ENCODE results near the gene EXTL2. TPM values are rescaled to one million over a fixed set of nuclear protein-coding genes. Genes with fewer than 3 reads are reported as not detected.

Gene EXTL2
- total RNA-seq, 4 donors from 2014 or later: 11.1 to 17.5 (median 13.5) TPM

DNA sequence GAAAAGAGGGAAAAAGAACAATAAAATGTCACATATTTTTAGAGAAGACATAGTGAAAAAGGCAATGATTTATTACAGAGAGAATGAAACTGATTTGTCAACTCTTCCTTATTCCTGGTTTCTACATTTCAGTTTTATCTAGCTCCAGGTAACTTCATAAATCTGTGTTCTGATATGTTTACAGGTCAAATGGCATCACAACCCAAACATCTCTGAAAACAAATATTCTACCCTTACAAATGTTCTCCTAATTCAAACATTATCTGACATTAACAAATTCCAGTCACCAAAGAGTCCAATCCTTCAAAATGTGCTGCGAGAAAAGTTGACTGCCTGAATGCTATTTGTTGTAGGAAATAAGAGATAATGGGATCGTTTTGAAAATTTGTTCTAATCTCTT is 20.2 kb downstream of the EXTL2 start:
- H3K27me3 ChIP-seq: no peaks in the 10 kb centered on the region
- H3K4me1 ChIP-seq: no peaks in the 10 kb centered on the region
- no peak overlapping the region for H3K4me3 ChIP-seq
- 89% methylated on average over 2 of the region's 2 CpGs for WGBS, 2 donors
- H3K9me3 ChIP-seq: no peaks in the 10 kb centered on the region
- H3K27ac ChIP-seq: no peak overlapping the region
- DNase-seq (ENCODE audit: low spot score in 2 of 2): no peak
- TF ChIP-seq EP300 (IDR thresholded peaks at IDR 0.05) (no peak), POLR2A (IDR thresholded peaks at IDR 0.05) (no peak)
- TF ChIP-seq, protein P1, sequence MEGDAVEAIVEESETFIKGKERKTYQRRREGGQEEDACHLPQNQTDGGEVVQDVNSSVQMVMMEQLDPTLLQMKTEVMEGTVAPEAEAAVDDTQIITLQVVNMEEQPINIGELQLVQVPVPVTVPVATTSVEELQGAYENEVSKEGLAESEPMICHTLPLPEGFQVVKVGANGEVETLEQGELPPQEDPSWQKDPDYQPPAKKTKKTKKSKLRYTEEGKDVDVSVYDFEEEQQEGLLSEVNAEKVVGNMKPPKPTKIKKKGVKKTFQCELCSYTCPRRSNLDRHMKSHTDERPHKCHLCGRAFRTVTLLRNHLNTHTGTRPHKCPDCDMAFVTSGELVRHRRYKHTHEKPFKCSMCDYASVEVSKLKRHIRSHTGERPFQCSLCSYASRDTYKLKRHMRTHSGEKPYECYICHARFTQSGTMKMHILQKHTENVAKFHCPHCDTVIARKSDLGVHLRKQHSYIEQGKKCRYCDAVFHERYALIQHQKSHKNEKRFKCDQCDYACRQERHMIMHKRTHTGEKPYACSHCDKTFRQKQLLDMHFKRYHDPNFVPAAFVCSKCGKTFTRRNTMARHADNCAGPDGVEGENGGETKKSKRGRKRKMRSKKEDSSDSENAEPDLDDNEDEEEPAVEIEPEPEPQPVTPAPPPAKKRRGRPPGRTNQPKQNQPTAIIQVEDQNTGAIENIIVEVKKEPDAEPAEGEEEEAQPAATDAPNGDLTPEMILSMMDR (IDR thresholded peaks at IDR 0.05): no peak
- H3K36me3 ChIP-seq: peaks cover 0 to 22% (median 0%) of the 10 kb centered on the region in 3 donors

DNA sequence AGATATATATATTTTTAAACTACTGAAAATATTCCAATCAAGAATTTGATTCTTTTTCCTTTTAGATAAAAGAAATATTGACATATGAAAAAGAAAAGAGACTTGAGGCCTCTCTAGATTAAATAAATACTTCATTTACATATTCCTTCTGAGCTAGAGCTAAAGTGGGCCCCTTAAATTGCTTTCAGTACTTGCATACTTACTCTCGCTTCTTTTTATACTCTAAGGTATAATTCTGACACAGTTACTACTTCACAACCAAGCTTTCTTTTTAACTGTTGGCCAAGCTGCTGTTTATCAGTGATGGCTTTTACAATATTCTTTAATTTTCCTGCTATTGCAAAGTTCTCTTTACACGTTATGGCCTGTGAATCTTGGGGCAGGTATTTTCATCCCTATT is 24.6 kb downstream of the EXTL2 start:
- no peaks in the 10 kb centered on the region for H3K9me3 ChIP-seq
- TF ChIP-seq POLR2A (IDR thresholded peaks at IDR 0.05) (no peak), EP300 (IDR thresholded peaks at IDR 0.05) (no peak)
- TF ChIP-seq, protein P1 (IDR thresholded peaks at IDR 0.05): no peak
- peaks cover 0 to 8% (median 0%) of the 10 kb centered on the region in 3 donors for H3K36me3 ChIP-seq
- WGBS, 2 donors: 64 to 73% methylated on average over 2 of the region's 2 CpGs
- no peak for DNase-seq (ENCODE audit: low spot score in 2 of 2)
- H3K4me1 ChIP-seq: no peaks in the 10 kb centered on the region
- no peaks in the 10 kb centered on the region for H3K27me3 ChIP-seq
- H3K27ac ChIP-seq: no peak overlapping the region
- H3K4me3 ChIP-seq: no peak overlapping the region

DNA sequence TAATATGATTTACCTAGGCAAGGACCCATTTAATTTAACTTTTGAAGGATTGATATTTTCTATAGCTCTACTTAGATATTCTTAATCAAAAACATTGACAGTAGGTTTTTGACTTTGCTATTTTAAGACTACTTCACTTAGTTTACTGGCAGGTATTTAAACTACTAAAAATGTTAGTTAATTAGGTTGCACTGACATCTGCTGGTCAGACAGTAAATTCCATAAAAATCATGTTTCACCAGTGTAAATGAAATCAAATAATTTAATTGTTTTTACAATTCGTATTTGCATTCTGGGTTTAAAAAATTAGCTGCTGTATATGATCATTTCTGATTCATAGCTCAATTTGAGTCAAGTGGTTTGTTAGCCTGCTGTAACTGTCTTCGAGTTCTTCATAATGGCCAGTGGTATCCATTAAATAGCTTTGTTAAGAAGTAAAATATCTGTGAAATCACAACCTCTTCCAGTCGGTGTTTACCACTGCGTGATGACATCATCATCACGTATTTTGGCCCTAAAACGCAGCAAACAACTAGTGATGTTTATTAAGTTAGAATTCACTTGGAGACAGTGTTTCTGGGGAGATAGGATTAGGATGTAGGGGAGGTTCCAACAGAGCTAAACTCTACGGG is 26.2 kb downstream of the EXTL2 start:
- TF ChIP-seq POLR2A (IDR thresholded peaks at IDR 0.05) (no peak), EP300 (IDR thresholded peaks at IDR 0.05) (no peak)
- TF ChIP-seq, protein P1 (IDR thresholded peaks at IDR 0.05): peak; percentile 48 to 73 (median 63)
- WGBS, 2 donors: 12 to 16% methylated on average over 7 of the region's 7 CpGs

DNA sequence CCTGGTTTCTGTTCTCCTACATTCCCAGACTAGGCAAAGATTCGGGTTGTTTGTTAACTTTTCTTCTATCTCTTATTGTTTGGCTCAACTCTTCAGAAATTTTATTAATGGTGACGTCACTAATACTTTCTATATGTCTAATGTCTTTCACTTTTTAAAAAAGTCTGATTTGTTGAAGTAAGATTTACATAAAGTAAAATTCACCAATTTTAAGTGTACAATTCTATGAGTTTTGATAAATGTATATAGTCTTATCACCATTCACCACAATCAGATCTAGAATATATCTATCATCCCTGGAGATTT is 27.8 kb downstream of the EXTL2 start:
- Histone ChIP-seq H3K9me3 (no peaks in the 10 kb centered on the region), H3K4me3 (no peak overlapping the region), H3K27ac (no peak overlapping the region), H3K36me3 (no peaks in the 10 kb centered on the region), H3K4me1 (peaks cover 0 to 4% (median 0%) of the 10 kb centered on the region in 4 donors), H3K27me3 (no peaks in the 10 kb centered on the region)
- 73 to 74% methylated on average over 2 of the region's 2 CpGs for WGBS, 2 donors
- TF ChIP-seq, protein P1 (IDR thresholded peaks at IDR 0.05): no peak
- TF ChIP-seq EP300 (IDR thresholded peaks at IDR 0.05) (no peak), POLR2A (IDR thresholded peaks at IDR 0.05) (no peak)
- DNase-seq (ENCODE audit: low spot score in 2 of 2): no peak

More for the DNA sequence above, 26.2 kb downstream of the EXTL2 start:
- Histone ChIP-seq H3K4me3 (no peak overlapping the region), H3K9me3 (no peaks in the 10 kb centered on the region), H3K36me3 (no peaks in the 10 kb centered on the region), H3K27ac (no peak overlapping the region), H3K27me3 (no peaks in the 10 kb centered on the region), H3K4me1 (no peaks in the 10 kb centered on the region)
- no peak for DNase-seq (ENCODE audit: low spot score in 2 of 2)

DNA sequence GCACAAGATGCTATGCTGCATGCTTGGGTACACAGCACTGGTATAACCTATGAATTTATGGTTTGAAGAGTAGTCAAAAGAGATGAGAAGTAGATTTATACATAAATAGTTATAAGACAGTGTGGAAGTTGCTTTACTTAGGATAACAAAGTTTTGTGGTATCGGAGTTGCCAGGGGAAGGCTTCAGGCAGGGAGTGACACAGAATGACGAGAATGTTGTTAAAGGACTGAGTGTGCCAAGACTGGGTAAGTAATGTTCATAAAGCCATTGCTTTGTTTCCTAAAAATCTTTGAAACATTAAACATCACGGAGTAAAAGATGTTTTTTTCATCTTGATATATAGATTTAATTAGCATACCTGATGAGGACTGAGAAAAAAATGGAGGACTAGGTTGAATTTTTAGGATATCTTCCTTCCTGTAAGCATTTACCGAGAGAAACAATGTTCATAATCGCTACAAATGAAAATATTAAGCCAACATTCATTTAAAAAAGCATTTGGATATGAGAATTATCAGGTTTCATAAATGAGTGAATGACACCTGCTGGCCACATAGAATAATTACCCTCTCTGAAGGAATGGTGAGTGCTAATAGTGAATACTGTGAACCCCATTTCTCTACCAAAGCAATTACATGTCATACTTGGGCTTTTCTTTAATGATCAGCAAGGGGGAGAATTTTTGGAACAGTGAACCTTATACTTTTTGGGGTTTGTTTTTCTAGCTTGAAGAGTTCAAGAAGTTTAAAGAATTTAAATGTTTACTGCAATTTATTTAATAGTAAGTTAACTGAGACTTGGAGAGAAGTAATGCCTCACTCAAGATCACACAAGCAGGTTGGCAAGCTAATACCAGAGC is 28.4 kb downstream of the EXTL2 start:
- no peak for DNase-seq (ENCODE audit: low spot score in 2 of 2)
- WGBS, 2 donors: 19 to 21% methylated on average over 5 of the region's 5 CpGs
- no peak overlapping the region for H3K27ac ChIP-seq
- no peaks in the 10 kb centered on the region for H3K9me3 ChIP-seq
- no peaks in the 10 kb centered on the region for H3K36me3 ChIP-seq
- H3K4me3 ChIP-seq: no peak overlapping the region
- H3K27me3 ChIP-seq: no peaks in the 10 kb centered on the region
- TF ChIP-seq, protein P1 (IDR thresholded peaks at IDR 0.05): peak; percentile 43 to 74 (median 55)
- TF ChIP-seq POLR2A (IDR thresholded peaks at IDR 0.05) (no peak), EP300 (IDR thresholded peaks at IDR 0.05) (no peak)
- H3K4me1 ChIP-seq: peaks cover 0 to 9% (median 0%) of the 10 kb centered on the region in 4 donors
